T47D (cell line): ENCODE data around the gene RAP1GAP.

Experiments used
- DNase-seq, 2 experiments: peaks; one replicate each; pipeline versions ENCODE4 v3.0.0 to v3.0.0-alpha.2; 2011 to 2012; ENCODE audit warnings: low read depth in 1 of 2, low spot score in 1 of 2
- JUND ChIP-seq: IDR thresholded peaks from 2 replicates; pipeline ENCODE4 v1.6.1; 2012; ENCODE audit warnings: low read depth
- in situ Hi-C: cut with HindIII; loops from 2 replicates; pipeline ENCODE4 v1.10.0; 2016; ENCODE audit warnings: low sequenced_read_pairs, low pct_unique_long_range_greater_than_20kb

Gene RAP1GAP

DNA sequence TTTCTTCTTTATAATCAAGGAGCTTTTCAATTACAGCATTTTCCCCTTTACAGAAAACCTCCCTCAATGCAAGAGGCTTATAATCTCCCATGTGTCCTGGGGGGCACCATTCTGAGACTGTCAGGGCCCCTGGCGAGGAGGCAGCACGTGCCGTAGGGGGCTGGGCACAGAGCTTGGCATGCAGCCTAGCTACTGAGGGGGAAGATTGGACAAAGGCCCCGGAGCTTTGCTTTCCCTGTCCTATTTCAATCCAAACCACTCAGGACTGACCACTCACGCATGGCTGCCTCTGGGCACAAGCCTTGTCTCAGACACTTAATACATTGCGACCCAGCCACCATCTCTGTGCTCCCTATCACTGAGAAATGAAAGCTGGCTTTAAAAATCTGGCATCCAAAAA is 2.8 kb upstream of the RAP1GAP start:
- no peak for TF ChIP-seq JUND
- in situ Hi-C loops, result no loop called here
- DNase-seq, result no peak

- no peak for DNase-seq
- TF ChIP-seq JUND, result no peak
- in situ Hi-C loops, result no loop called here
Measured at GRCh38 chr1:21670956-21671902, 2.1 kb upstream of the RAP1GAP start.

DNA sequence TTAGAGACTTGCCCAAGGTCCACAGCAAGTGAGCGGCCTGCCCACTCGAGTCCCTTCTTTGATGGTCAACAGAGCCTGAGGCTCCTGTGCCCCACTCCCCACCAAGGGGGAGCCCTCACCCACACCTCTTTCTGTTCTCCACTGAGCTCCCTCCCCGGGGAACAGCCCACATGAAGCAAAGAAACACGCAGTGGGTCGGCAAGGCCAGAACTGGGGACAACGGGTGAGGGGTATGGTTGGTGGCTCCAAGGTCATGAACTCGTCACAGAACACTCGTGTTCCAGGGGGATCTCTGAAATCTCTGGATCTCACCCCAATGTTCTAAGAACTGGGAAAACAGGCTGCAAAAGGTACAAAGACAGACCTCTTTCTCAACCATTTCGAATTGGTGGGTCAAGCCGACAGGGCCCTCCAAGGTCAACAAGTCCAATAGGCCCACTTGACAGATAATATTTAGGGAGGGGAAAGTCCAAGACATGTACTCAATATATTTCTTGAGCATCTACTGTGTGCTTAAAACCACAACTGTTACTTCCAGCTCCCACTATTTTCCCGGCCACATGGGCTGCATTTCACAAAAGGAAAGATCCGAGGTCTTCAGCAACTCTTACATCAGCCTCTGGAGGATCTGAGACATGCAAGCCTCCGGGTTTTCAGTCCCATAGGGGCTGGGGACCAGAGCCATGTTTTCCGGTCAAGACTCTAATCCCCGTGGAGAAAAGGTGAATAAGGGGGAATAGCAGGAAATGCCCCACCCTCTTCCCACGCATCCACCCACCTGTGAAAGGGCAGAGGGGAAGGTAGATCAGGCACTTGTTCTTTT is 1.1 kb upstream of the RAP1GAP start:
- DNase-seq, result no peak
- TF ChIP-seq JUND, result no peak
- in situ Hi-C loops, result no loop called here

GRCh38 chr1:21668951-21669257 is 253 bp downstream of the RAP1GAP start:
- no peak for DNase-seq
- in situ Hi-C loops, result no loop called here
- TF ChIP-seq JUND, result no peak

GRCh38 chr1:21668232-21668950 is 766 bp downstream of the RAP1GAP start:
- TF ChIP-seq JUND, result no peak
- no peak for DNase-seq
- in situ Hi-C loops, result no loop called here

DNA sequence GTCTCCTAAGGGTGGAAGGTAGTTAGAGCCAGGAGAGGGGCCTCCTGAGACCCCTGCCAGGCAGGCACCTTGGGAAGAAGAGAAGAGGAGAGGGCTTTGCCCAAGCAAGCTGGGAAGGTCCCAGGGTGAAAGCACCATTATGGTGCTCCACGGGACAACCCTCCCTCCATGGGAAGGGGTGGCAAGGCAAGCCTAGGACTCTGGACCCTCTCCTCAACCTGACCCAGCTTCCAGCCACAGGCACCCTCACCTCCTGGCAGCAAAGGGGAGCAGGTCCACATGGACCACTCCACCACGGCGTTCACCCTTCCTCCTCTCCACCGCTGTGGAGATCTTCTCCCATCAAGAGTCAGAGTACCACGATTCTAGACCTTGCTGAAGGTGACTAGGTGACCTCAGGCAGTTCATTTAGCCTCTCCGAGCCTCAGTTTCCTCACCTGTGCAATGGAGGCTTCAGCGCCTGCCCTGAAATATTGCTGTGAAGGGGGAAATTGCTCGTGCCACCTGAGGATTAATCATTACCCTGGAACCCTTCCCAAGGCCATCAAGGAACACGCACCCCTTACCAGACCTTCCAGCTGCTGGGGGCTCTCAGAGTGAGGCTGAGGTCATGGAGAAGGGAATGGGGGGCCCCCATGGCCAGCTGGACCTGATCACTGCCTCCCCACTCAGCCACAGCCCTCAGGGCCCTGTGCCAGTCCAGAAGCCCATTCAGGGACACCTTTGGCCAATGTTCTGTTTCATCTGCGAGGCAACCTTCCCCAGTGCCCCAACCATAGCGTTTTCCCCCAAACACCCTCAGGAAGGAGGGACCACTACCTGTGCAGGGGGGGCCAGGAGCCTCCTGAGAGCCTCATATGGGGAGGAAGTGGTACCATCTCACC is 1.6 kb downstream of the RAP1GAP start:
- in situ Hi-C loops, result no loop called here
- DNase-seq, result no peak
- no peak for TF ChIP-seq JUND

GRCh38 chr1:21666576-21667320 is 2.4 kb downstream of the RAP1GAP start:
- no peak for TF ChIP-seq JUND
- in situ Hi-C loops, result no loop called here
- no peak for DNase-seq

DNA sequence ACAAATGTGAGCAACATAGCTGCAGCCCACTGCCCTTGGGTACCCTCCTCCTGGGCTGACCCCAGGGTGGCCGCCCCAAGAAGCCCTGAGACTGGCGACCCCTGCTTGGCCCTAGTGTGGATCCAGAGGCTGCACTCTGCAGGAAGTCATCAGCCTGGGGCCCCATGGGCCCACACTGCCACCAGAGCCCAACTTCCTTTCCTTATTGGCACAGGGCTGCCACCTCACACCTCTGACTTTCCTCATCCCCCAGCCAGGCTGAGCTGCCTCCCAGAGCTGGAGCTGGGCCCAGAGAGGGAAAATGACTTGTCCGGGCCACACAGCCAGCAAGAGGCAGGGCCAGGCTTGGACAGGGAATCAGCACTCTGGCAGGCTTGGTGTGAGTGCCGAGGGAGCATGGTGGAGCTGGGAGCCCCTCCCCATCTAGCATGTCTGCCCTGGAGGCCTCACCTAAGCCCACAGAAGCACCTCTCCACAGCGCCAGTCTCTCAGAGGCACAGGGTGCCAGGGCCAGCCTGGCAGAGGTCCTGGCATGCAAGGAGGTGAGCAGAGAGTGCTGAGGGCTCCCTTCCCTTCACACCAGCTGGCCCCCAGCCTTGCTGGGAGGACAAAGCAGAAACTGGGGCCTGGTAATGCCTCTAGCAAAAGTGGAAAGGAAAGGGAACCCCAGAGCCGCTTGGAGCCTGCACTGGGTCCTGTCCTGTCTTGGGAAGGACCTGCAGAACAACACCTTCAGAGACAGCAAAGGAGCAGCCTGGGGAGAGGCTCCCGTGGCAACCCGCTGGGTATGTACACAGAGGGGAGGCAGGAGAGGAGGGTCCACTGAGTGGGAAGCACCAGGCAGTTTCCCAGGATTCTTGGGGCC is 3.2 kb downstream of the RAP1GAP start:
- no peak for TF ChIP-seq JUND
- in situ Hi-C loops, result no loop called here
- no peak for DNase-seq

DNA sequence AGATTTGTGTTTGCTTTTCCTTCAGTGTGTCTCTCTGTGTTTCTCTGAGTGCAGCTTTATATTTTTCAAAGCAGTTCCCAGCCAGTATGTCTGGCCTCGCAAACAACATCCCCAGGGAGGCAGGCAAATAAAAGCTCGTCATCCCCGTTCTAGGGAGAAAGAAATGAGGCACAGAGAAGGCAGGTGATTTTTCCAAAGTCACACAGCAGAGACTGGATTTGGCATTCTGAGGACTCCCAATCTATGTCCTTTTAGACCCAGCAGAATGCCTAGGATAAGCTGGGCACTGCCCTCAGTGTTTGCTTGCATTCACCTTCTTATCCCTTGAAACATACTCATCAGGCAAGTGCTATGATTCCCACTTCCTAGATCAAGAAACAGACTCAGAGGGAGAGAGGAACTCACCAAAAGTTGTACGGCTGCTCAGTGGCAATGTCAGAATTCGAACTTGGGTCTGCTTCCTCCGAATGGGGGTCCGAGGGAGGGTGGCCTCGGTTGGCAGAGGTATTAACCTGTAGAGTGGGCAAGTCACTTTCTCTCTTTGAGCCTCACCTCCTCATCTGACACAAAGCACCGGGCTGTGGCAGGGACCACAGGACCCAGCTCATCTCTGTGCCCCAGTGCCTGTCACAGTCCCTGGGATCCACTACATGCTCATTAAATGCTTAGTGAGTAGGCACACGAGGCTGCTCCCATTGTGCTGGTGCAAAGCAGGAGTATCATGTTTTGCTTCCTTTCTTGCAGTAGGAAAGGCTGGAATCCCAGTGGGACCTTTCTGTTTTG is 4.2 kb downstream of the RAP1GAP start:
- no peak for DNase-seq
- TF ChIP-seq JUND, result no peak
- in situ Hi-C loops, result no loop called here
